DMS 273 treated with DMSO at 0.1 percent for 48 hours (cell line): ENCODE results near the gene SERTAD2.

Source experiments
- DNase-seq: peaks from one replicate; lab custom pipeline; 2025; lab: John Stamatoyannopoulos, UW

The SERTAD2 gene

DNA sequence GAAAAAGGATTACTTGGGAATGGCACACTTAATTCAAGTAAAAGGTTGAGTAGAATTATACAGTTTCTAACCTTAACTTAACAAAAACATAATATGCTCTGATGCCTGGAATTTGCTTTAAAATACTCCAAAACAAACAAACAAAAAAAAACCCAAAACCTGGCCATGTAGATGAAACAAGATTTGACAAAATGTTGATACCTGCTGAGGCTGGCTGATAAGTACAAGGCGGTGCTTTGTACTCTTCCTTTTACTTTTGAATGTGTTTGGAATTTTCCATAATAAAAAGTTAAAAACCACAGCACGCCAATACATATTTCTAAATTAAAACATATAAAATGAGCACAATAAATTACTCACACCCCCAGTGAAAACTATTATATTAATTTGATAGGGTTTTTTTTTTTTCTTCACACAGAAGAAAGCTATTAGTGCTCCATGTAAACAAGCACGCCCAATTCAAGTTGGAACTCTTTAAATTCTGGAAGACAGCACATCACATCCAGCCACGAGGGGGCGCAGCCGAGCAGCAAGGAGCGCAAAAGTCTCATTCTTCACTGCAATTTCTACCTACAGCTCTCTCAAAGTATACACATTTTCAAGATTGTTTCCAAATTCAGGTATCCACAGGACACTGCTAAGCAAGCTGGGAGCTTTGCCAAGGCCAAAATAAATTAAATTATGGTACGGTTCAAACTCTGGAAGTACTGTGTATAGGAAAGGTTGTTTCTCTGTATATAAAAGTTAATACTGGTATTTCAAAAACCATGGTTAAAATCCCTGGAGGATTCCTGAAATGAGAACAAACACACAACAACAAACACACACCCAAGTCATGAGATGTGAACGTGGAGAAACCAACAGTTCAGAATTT lies 7.5 kb downstream of the SERTAD2 start:
- peak; percentile 8 for DNase-seq

DNA sequence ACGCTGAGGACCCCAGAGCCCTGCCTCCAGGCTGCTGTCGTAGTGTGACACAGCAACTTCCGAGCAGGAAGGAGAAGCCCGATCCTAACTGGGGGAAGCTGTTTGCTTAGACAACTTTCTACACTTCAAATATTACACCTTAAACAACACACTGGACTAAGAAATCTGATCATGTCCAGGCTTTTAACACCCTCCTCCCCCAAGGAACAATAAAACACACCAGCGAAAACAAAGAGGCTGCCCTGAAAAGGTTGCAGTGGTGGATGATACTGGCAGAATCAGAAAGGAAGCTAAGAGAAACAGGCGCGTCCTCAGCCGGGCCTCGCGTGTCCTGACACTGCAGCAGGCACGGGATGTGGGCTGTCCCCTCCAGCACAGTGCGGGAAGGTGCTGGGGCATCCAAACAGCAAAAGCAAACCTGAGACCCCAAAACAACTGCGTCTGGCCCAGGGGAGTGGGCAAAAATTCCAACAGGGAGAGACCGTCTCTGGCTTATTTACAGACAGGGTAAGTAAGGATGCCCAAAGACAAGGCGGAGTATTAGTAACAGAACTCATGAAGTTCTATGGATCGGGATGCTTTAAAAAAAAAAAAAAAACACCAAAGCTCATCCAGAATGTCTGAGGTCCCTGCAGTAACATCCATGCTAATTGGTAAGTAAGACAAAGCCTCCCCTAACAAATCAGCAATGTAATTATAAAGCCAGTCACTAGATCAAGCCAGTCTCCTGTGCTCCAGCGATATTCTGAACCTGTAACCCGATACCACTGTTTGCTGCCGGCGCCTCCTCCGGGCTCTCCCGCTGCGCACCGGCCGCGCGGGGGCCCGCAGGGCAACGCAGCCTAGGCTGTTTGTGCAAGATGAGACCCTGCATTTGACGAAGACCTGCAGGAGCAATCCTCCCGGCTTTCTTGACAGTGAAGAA lies 9.0 kb downstream of the SERTAD2 start:
- DNase-seq = peak; percentile 87

DNA sequence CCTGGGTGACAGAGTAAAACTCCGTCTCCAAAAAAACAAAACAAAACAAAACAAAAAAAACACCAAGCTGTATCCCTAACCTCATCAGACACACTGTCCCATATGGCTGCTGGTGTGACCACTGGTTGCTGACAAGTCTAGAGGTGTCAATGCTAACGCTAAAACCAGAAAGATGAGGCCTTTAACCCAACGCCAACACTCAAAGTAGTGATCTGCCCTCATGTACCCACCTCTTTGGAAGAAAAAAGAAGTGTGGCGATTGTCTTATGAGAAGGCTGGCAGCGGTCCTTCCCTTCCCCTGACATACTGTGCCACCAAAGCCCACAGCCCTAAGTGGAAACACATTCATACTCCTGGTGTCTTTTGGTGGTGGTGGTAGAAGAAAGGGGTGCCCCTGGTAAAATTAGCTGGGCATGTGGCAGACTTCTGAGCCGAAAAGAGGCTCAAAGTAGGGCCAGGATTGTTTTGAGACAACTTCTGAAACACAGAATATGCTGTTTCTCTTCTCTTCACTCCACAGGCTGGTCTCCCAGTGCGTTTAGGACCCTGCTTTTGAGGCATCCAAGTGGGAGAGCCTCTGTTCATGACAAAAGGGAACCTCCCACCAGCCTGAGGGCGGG lies 9.8 kb downstream of the SERTAD2 start:
- DNase-seq = peak; percentile 9

DNA sequence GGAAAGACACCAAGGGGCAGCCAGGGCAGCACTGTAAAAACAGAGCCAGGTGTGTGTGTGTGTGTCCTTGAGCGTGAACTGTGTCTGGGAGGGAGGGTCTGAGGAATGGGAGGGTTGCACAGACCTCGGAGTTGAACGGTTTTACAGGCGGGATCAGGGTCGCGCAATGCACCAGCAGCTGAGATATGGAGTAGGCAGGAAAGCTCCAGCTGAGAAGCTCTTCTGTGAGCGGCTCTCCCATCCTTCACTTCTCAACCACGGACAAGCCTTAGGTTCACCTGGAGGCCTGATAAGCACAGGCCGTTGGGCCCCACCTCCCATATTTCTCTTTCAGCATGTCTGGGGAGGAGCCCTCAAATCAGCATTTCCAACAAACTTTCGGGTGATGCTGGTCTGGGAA lies 12.1 kb downstream of the SERTAD2 start:
- DNase-seq = no peak

DNA sequence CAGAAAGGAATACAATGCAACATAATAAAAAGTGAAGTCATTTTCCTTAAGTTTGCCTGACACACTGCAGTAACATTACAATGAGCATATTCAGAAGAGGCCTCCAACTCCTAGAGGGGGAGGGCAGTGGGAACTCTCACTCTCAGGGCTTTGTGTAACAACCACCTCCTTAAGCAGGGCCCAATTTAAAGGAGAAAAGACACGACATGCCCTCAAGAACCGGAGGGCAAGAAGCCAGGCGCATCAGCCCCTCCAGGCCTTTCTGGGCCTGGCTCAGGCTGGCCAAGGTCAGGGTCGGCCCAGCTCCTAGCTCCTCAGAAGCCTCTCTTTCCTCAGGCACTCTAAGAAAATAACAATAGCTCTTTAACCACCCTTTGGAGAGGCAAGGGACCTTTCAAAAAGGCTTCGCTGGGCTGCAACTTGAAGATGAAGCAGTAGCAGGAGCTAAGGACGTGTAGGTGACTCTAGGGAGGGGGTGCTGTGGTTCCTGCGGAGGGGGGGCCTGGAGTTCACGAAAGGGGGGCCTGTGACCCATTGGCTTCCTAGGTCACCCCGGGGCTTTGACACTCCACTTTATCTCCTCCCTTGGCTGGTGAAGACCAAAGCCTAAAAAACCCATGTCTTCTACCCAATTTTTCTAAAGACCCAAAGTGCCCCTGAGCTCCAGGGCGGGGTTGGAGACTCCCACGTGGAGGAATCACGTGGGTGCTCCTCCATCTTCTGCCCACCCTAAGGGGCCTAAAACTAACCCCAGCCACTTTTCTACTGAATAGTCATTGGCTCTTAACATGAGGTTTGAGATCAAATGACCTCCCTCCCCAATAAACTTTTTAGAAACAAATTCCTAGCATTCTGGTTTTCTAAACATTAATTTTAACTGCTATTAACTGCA lies 13.3 kb downstream of the SERTAD2 start:
- DNase-seq = no peak

DNA sequence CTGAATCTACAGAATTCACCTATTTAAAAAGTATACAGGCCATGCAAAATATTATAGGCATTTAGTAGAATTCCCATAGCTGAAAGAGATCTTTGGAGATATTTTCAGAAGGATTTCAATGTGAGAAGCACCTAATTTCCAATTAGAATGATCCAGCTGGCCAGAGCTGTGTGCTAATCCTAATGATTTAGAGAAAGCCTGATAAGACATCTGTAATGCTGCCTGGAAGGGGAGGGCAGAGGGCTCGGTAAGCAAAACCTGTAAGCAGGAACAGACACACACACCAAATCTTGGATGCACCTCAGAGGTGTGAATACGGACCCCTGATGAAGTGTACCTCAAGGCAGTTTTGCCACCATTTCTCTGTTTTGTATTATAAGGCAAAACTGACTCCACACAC lies 14.0 kb downstream of the SERTAD2 start:
- no peak for DNase-seq

DNA sequence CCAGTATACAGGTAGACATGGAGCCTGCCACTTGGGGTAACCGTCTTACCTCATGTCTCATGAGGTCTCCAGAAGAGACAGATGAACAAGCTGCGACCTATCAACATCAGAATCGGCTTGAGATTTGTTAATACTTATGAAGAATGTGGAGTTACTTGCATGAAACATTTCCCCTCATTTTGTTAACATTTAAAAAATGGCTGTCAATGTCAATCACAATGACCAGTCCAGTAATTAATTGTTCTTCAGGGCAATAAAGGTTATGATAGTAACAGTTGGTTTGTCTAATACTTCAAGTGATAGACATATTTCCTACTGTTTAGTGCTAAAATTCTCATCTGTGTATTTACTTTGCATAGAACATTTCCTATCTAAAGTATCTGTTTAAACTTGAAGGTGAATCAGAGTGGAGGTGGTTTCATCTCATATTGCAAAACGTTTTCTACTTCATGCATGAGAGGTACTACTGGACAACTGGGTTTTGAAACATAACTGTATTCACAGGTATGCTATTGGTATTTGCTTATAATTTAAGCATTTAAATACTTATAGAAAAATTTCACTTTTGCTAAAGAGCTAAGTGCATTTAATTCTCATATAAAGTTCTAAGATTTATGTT lies 15.1 kb downstream of the SERTAD2 start:
- no peak for DNase-seq

DNA sequence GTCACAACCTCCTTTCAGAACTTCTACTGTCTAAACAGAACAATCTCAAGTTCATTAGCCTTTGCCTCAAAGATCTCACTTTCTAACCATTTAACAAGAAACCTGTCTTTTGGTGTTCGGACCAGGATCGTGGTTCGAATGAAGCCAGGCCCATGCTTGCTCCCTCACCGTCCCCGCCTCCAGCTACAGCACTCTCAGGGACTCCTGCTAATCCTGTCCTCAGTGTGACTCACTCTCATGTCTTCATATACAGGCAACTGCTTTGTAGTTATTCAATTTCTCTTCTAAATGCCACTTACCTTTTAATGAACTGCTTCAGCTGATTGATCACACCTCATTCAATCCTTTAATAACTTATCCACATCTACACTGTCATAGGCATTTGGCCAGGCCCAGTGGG lies 15.8 kb downstream of the SERTAD2 start:
- DNase-seq = no peak

DNA sequence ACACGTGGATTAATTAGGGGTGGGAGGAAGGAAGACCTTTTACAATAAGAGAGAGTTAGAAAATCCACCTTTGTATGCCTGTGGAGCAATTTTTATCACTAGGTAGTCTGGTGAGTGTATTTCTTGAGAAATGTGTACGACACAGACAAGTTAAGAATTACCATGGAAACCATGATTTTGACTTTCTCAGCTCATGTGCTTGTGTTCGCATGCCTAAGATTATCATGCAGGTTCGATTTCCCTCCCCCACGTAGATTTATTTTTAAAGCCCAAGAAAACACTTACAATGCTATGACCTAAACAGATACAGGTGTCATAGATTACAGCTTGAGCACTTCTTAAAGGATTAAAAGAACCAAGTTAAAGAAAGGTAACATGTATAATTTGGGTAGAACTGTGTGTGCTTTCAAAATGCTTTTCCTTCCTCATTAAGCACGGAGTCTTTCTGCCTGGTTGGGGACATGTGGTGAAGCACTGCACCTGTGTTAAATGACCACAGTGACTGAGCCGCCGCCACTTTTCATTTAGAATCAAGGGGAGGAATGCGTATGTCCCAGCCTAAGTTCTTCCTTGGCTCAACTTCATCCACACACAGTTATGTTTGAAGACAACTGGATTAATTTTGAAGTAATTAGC lies 16.6 kb downstream of the SERTAD2 start:
- no peak for DNase-seq

DNA sequence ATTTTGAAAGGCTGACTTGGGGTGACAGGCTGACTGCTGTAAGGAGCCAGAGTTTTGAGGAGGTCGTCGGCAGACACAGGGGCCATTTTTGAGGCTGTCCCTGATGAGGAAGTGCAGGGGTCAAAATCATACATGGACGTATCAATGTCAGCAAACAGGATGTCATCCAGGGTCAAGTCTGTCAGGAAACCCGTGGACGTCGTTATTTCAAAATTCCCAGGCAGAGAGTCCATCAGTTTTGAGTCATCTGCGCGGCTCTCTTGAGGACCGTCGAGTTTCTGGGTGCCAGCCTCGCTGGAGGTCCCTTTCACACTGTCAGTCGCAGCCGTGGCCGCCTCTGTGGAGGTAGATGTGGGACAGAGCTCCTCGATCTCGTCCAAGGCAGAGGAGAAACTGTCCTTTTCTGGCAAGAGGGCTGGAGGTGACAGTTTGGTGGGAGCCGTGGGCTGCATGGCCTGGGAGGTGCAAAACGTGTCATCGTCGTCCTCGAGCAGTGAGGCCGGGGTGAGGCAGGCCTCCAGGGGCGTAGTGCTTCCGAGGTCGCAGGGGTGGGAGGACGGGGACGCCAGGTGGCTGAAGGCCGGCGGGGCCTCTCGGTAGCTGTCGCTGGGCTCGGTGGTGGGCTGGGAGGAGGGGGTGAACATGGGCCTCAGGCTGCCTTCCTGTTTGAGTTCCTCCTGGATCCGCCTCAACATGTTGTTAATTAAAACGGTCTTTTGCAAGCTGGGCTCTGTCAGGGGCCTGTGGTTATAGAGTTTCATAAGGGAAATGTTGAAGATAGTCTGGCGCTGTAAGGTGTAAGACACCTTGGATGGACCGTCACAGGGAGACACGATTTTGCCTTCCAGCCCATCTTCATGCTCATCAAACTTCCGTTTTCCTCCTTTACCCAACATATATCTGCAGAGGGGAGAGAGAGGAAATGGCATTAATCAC lies 17.5 kb downstream of the SERTAD2 start:
- DNase-seq = no peak

DNA sequence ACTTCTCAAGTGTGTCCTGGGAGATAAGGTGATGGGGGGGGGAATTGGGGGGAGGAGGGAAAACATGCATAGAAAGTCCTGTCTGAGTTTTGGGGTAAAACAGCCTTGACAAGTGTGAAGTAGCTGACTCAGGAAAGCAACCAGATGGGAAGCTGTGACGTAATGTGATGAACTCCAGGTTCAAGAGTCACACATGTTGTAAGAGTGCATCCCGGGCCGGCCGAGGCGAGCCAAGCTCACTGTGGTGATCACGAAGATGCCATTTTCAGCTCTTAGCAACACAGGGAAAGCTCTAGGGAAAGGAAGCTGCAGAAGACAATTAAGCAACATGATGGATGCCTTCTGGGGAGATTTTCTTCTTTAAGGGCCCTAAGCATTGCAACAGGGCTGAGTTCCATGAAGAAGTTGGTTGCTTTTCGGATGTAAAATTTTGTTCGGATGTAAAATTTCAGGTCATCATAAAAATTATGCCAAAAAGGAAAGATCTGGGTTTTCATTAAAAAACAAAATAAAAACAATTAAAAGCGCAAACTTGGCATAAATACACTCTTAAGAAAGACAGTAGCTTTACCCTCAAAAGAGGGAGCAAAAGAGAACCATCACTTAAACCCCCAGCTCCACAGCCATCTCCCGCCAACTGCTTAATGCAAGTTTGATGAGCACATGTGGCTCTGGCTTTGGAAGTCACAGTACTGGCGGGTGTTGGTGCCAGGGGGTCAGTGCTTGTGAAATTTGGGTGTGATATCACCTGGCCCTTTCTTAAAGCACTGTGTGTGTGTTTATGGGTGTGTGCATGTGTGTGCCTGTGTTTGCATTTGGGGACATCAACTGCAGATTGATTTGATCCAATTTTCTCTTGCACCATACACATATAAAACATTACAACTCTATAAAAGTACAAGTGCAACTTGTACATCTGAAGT lies 19.1 kb downstream of the SERTAD2 start:
- DNase-seq = no peak

DNA sequence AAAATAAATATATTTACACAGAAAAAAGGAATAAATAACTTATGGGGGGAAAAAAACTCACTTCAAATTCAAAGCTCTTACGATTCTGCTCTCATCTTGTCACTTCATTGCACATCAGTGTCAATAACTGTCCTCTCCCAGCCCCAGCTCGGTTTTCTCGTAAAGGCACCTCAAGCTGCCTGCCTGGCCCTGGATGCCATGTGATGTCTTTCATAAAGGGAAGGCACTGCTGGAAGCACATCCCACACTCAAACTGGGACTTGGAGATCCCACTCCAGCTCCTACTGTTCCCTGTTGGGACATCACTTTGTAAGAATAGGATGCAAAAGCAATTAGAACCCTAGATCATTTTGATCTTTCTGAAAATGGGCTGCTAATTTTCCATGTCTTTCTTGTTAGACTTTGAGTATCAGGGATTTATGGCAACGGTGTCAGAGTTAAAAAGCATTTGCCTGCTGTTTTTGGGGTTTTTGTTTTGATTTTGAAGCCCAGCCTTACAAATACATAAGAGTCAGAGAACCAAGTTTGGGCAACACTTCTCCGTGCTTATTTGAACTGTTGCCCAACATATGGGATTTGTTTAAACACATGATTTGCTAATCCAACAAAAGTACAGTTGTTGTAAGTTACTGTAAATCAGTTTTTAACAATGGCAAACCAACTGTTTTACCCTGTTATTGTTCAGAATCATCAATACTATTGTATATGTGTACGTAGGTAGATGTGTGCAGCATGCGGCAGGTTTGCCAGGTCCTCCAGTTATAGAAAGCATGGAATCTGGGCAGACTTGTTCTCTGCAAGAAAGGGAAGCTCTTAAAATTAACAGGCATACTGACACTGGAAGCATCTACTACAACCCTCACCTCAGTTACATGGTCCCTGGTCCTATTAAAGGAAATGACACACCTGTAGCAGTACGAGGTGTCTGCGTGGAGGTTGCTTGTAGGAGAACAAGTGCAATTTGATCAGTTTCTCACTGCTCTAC lies 20.6 kb downstream of the SERTAD2 start:
- no peak for DNase-seq

DNA sequence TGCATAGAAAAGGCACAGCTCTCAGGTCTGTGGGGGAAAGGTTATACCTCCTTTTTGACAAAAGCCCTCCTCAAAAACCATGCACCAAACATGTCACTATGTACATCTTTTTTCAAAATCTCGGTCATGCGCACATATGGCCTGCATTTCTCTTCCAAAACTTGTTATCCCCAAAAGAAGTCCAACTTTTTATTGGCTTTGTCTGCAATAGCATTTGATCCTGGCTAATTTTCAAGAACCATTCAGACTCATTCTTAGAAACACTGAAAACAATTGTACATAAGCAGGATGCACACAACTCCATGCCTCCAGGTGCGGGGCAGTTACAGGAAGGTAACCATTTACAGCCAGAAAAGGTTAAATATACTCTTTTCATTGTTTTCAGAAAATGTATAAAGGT lies 21.9 kb downstream of the SERTAD2 start:
- DNase-seq = no peak

DNA sequence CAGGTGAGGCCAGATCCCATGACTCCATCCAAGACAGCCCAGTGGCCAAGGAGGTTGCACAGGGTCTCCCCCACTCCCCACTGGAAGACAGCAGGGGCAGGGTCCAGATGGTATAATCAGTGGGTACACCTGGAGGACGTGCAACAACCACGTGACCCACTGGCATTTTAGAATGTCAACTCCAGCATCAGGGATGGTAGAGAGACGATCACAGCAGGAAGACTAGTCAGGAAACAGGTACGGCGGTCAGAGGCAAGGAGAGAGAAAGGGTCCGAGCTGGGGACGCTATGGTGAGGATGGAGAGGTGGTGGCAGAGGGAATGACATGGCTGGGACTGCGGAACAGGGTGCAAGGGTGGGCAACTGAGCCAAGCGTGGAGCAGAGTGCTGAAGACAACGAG lies 23.0 kb downstream of the SERTAD2 start:
- no peak for DNase-seq

DNA sequence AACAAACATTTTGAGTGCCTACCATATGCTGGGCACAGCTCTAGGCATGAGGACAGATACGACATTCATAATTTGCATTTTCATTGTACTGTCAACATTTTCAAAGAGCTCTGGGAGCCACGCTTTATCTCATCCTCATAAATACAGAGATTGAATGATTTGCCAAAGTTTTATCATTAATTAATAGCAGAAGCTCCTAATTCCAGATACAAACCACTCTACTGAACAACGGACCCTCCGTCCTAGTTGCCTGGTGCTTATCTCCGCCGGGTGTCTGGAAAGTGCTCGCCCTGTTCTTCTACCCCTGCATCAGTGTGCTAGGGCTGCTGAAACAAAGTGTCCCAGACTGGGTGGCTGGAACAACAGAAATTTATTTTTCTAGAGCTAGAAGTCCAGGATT lies 23.8 kb downstream of the SERTAD2 start:
- no peak for DNase-seq

DNA sequence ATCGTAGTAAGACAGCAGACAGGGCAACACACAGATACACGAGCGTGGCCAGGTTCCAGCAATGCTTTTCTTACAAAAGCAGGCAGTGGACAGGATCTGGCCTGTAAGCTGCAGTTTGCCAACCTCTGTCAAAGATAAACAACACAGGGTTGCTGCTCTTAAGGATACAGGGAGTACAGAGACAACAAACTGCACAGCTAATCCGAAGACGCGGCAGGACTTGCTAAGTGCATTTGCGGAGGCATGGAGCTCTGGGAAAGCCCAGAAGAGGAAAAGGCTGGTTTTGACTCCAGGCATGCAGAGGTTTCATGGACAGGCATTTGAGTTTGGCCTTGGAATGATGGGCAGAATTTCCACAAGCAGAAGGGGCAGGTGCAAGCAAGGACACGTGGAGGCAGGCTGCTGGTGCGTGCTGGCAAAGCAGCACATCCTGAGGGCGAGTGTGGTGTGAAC lies 24.4 kb downstream of the SERTAD2 start:
- DNase-seq = no peak
